ENCODE results near the gene CA10. TPM values are rescaled to one million over a fixed set of nuclear protein-coding genes. Genes with fewer than 3 reads are reported as not detected.

Gene CA10
- total RNA-seq, 2 donors from 2014 or later, result 0.15 to 0.96 TPM

- DNase-seq (no peak), ATAC-seq (no peak)
- peaks cover 79% of the 10 kb centered on the region for H3K27me3 Mint-ChIP-seq
- H3K27ac Mint-ChIP-seq, result no peak overlapping the region
- H3K36me3 Mint-ChIP-seq (ENCODE audit: low read depth), result no peaks in the 10 kb centered on the region
- peak overlapping the region; percentile 25 for H3K4me3 Mint-ChIP-seq
- H3K4me1 Mint-ChIP-seq, result peaks cover 2% of the 10 kb centered on the region
- H3K9me3 ChIP-seq (ENCODE audit: control insufficient read depth, low read length, poor library complexity, severe bottlenecking), result no peaks in the 10 kb centered on the region
Measured at GRCh38 chr17:51643702-51644490, 514.6 kb downstream of the CA10 start.

DNA sequence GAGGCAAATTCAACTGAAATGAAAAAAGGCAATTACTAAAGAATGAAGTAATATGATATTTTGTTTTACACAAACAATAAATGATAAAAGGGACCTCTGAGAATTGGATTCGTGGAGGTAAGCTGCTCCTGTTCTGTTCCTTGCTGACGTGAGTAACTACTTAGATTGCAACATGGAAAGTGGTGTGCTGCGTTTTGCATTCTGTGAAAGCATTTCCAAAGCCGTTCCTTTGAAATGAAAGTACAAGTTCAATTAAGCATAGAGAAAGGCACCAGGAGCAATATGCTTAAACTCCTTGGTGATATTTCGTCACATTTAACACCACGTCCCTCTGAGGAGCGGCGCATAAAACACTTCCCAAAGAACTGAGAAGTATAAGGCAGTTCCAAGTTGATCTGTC lies 516.5 kb downstream of the CA10 start:
- H3K4me1 Mint-ChIP-seq, result peaks cover 2% of the 10 kb centered on the region
- H3K4me3 Mint-ChIP-seq, result no peak overlapping the region
- DNase-seq (no peak), ATAC-seq (no peak)
- H3K36me3 Mint-ChIP-seq (ENCODE audit: low read depth), result peaks cover 3% of the 10 kb centered on the region
- peaks cover 82% of the 10 kb centered on the region for H3K27me3 Mint-ChIP-seq
- no peaks in the 10 kb centered on the region for H3K9me3 ChIP-seq (ENCODE audit: control insufficient read depth, low read length, poor library complexity, severe bottlenecking)
- no peak overlapping the region for H3K27ac Mint-ChIP-seq

- Mint-ChIP-seq H3K36me3 (ENCODE audit: low read depth) (peaks cover 3% of the 10 kb centered on the region), H3K4me1 (peaks cover 2% of the 10 kb centered on the region), H3K27me3 (peaks cover 66% of the 10 kb centered on the region), H3K4me3 (no peak overlapping the region), H3K27ac (no peak overlapping the region)
- DNase-seq (no peak), ATAC-seq (peak; percentile 25)
- H3K9me3 ChIP-seq (ENCODE audit: control insufficient read depth, low read length, poor library complexity, severe bottlenecking), result no peaks in the 10 kb centered on the region
Measured at GRCh38 chr17:51640108-51640622, 518.3 kb downstream of the CA10 start.

DNA sequence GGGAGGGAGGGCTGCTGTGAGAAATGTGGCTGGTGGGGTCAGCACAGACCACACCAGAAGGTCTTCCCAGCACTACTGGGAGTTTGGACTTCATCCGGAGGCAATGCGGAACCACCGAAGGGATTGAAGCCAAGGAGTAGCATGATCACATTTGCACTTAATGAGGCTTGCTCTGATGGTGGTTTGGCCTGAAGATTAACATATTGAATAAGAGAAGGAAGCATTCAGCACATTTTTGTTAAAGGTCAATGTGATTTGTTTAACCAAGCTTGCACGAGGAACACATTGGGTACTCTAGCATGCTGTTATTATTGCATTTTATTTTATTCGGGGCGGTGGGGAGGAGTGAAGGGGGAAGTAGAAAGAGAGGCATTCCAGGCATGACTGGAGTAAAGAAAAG lies 519.5 kb downstream of the CA10 start:
- no peak overlapping the region for H3K27ac Mint-ChIP-seq
- no peak for ATAC-seq
- peaks cover 67% of the 10 kb centered on the region for H3K27me3 Mint-ChIP-seq
- H3K4me1 Mint-ChIP-seq, result peaks cover 2% of the 10 kb centered on the region
- H3K9me3 ChIP-seq (ENCODE audit: control insufficient read depth, low read length, poor library complexity, severe bottlenecking), result no peaks in the 10 kb centered on the region
- no peak overlapping the region for H3K4me3 Mint-ChIP-seq
- H3K36me3 Mint-ChIP-seq (ENCODE audit: low read depth), result peaks cover 3% of the 10 kb centered on the region
- DNase-seq, result no peak

GRCh38 chr17:51636291-51636690 lies 522.2 kb downstream of the CA10 start:
- Mint-ChIP-seq H3K27me3 (peaks cover 53% of the 10 kb centered on the region), H3K4me3 (no peak overlapping the region), H3K4me1 (peaks cover 2% of the 10 kb centered on the region), H3K36me3 (ENCODE audit: low read depth) (peaks cover 3% of the 10 kb centered on the region), H3K27ac (no peak overlapping the region)
- DNase-seq, result no peak
- ATAC-seq, result no peak
- H3K9me3 ChIP-seq (ENCODE audit: control insufficient read depth, low read length, poor library complexity, severe bottlenecking), result no peaks in the 10 kb centered on the region

DNA sequence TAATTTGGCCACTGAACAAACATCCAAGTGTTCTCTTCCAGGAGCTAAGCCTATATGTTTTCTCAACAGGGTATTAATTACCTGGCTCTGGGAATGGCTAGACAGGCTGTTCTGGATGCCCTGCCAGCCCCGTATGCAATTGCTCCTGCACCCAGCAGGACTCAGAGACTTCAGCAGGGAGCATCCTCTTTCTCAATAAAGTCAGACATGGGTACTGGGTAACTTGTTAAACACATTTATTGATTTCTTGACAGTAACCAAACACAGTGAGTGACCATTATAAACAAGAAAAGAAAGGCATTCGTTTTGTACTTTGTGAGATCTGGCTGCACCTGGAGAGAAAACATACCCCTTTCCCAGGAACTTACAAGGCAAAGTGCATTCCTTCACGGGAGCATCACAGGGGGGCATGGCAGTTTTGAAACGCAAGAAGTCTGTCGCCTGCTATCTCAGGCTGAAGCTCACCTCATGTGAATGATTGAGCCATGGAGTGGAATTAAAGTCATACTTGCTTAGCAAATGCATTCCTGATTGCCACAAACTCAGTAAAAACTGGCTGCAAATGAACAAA lies 528.3 kb downstream of the CA10 start:
- no peaks in the 10 kb centered on the region for H3K4me1 Mint-ChIP-seq
- ATAC-seq (no peak), DNase-seq (no peak)
- H3K9me3 ChIP-seq (ENCODE audit: control insufficient read depth, low read length, poor library complexity, severe bottlenecking), result no peaks in the 10 kb centered on the region
- no peak overlapping the region for H3K4me3 Mint-ChIP-seq
- H3K27ac Mint-ChIP-seq, result no peak overlapping the region
- peaks cover 28% of the 10 kb centered on the region for H3K27me3 Mint-ChIP-seq
- H3K36me3 Mint-ChIP-seq (ENCODE audit: low read depth), result no peaks in the 10 kb centered on the region

- peaks cover 19% of the 10 kb centered on the region for H3K27me3 Mint-ChIP-seq
- H3K9me3 ChIP-seq (ENCODE audit: control insufficient read depth, low read length, poor library complexity, severe bottlenecking), result no peaks in the 10 kb centered on the region
- H3K36me3 Mint-ChIP-seq (ENCODE audit: low read depth), result no peaks in the 10 kb centered on the region
- DNase-seq (no peak), ATAC-seq (no peak)
- H3K4me3 Mint-ChIP-seq, result no peak overlapping the region
- no peaks in the 10 kb centered on the region for H3K4me1 Mint-ChIP-seq
- H3K27ac Mint-ChIP-seq, result no peak overlapping the region
Measured at GRCh38 chr17:51629232-51629631, 529.3 kb downstream of the CA10 start.

- Mint-ChIP-seq H3K4me3 (no peak overlapping the region), H3K4me1 (no peaks in the 10 kb centered on the region), H3K36me3 (ENCODE audit: low read depth) (no peaks in the 10 kb centered on the region), H3K27me3 (peaks cover 13% of the 10 kb centered on the region), H3K27ac (no peak overlapping the region)
- DNase-seq, result no peak
- no peak for ATAC-seq
- H3K9me3 ChIP-seq (ENCODE audit: control insufficient read depth, low read length, poor library complexity, severe bottlenecking), result no peaks in the 10 kb centered on the region
Measured at GRCh38 chr17:51627779-51628178, 530.7 kb downstream of the CA10 start.

DNA sequence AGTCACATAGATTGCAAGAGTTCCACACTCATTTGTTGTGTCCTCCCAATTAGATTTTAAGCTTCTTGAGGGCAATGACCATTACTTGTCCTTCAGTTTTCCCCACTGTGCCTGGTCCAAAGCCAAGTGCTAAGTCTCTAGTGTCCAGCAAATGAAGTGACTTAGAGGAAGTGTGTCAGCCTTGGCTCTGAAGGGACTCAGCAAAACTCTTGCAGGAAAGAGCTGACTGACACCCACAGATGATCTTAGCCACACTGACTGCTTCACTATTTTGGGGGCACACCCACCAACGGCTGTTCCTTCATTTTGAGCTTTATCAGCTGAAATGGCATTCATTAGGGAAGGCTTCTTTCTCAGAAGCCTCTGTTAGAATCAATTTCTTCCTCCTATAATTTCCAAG lies 540.0 kb downstream of the CA10 start:
- peaks cover 2% of the 10 kb centered on the region for H3K4me1 Mint-ChIP-seq
- no peak for ATAC-seq
- H3K36me3 Mint-ChIP-seq (ENCODE audit: low read depth), result peaks cover 13% of the 10 kb centered on the region
- H3K27me3 Mint-ChIP-seq, result peaks cover 45% of the 10 kb centered on the region
- no peak overlapping the region for H3K27ac Mint-ChIP-seq
- H3K4me3 Mint-ChIP-seq, result no peak overlapping the region
- H3K9me3 ChIP-seq (ENCODE audit: control insufficient read depth, low read length, poor library complexity, severe bottlenecking), result no peaks in the 10 kb centered on the region
- no peak for DNase-seq

- no peak overlapping the region for H3K27ac Mint-ChIP-seq
- H3K4me1 Mint-ChIP-seq, result peaks cover 2% of the 10 kb centered on the region
- peaks cover 45% of the 10 kb centered on the region for H3K27me3 Mint-ChIP-seq
- DNase-seq (no peak), ATAC-seq (no peak)
- no peaks in the 10 kb centered on the region for H3K9me3 ChIP-seq (ENCODE audit: control insufficient read depth, low read length, poor library complexity, severe bottlenecking)
- H3K4me3 Mint-ChIP-seq, result no peak overlapping the region
- peaks cover 13% of the 10 kb centered on the region for H3K36me3 Mint-ChIP-seq (ENCODE audit: low read depth)
Measured at GRCh38 chr17:51617986-51618385, 540.5 kb downstream of the CA10 start.

DNA sequence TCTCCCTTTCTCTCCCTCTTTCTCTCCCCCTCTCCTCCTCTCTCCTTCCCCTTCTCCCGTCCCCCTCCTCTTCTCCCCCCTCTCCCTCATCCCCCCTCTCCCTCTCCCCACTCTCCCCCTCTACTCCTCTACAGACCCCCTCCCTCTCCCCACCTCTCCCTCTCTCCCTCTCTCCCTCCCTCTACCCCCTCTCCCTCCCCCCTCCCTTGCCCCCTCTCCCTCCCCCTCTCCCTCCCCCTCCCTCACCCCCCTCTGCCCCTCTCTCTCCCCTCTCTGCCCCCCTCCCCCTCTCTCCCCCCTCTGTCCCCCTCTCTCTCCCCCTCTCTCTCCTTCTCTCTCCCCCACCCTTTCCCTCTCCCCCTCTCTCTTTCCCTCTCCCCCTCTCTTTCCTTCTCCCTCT lies 545.3 kb downstream of the CA10 start:
- H3K4me3 Mint-ChIP-seq, result no peak overlapping the region
- H3K4me1 Mint-ChIP-seq, result peaks cover 7% of the 10 kb centered on the region
- no peak for ATAC-seq
- DNase-seq, result no peak
- H3K27ac Mint-ChIP-seq, result no peak overlapping the region
- peaks cover 14% of the 10 kb centered on the region for H3K36me3 Mint-ChIP-seq (ENCODE audit: low read depth)
- no peaks in the 10 kb centered on the region for H3K9me3 ChIP-seq (ENCODE audit: control insufficient read depth, low read length, poor library complexity, severe bottlenecking)
- H3K27me3 Mint-ChIP-seq, result peaks cover 26% of the 10 kb centered on the region

GRCh38 chr17:51612692-51613091 lies 545.8 kb downstream of the CA10 start:
- H3K9me3 ChIP-seq (ENCODE audit: control insufficient read depth, low read length, poor library complexity, severe bottlenecking), result no peaks in the 10 kb centered on the region
- Mint-ChIP-seq H3K36me3 (ENCODE audit: low read depth) (peaks cover 11% of the 10 kb centered on the region), H3K27ac (no peak overlapping the region), H3K4me3 (no peak overlapping the region), H3K4me1 (peaks cover 8% of the 10 kb centered on the region), H3K27me3 (peaks cover 21% of the 10 kb centered on the region)
- DNase-seq, result no peak
- ATAC-seq, result no peak

GRCh38 chr17:51611585-51611984 lies 546.9 kb downstream of the CA10 start:
- no peak for ATAC-seq
- no peak for DNase-seq
- Mint-ChIP-seq H3K4me1 (peaks cover 8% of the 10 kb centered on the region), H3K36me3 (ENCODE audit: low read depth) (peaks cover 6% of the 10 kb centered on the region), H3K27ac (no peak overlapping the region), H3K27me3 (peaks cover 9% of the 10 kb centered on the region), H3K4me3 (no peak overlapping the region)
- no peaks in the 10 kb centered on the region for H3K9me3 ChIP-seq (ENCODE audit: control insufficient read depth, low read length, poor library complexity, severe bottlenecking)

DNA sequence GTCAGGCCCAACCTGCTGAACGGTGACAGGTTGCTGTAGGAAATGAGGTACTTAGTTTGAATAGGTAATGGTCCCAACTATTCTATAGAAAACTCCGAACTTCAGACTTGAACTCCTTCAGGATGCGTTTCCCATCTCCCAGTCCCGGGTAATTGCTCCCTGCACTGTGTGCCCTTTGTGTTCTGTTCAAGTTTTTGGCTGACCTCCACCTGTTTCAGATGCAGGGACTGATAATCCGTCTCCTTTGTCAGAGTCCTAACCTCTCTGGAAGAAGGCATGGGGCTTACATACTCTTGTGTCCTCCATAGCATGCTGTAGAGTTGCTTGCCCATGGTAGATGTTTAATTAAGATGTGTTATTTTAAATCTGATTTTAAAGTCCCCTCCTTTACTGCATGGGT lies 547.7 kb downstream of the CA10 start:
- H3K27ac Mint-ChIP-seq, result no peak overlapping the region

More for the DNA sequence above, 547.7 kb downstream of the CA10 start:
- no peaks in the 10 kb centered on the region for H3K9me3 ChIP-seq (ENCODE audit: control insufficient read depth, low read length, poor library complexity, severe bottlenecking)
- Mint-ChIP-seq H3K36me3 (ENCODE audit: low read depth) (peaks cover 5% of the 10 kb centered on the region), H3K4me1 (peaks cover 8% of the 10 kb centered on the region), H3K4me3 (no peak overlapping the region), H3K27me3 (peaks cover 8% of the 10 kb centered on the region)
- ATAC-seq (no peak), DNase-seq (no peak)

Data from T-helper 17 cell (primary cell).